WERI-Rb-1 (cell line): ENCODE results near the gene CHIC2.
A peak's percentile ranks its signal among the peaks of the same experiment; 100 is the strongest.

ENCODE experiments used
- DNase-seq: peaks from one replicate; pipeline ENCODE4 v3.0.0-alpha.2; 2020
- H3K27ac ChIP-seq: fragments of 250-450 bp; sonication (Bioruptor Pico); 2 replicates; pipeline ENCODE4 v1.5.1; 2020; ENCODE audit warnings: mild to moderate bottlenecking, moderate library complexity
- H3K27me3 ChIP-seq: fragments of 250-450 bp; sonication (Bioruptor Pico); 2 replicates; pipeline ENCODE4 v1.5.1; 2021; ENCODE audit warnings: mild to moderate bottlenecking, low read depth, moderate library complexity; ENCODE audit not compliant: insufficient read depth, severe bottlenecking
- H3K36me3 ChIP-seq: fragments of 250-450 bp; sonication (Bioruptor Pico); 2 replicates; pipeline ENCODE4 v1.5.1; 2020; ENCODE audit warnings: mild to moderate bottlenecking, moderate library complexity
- H3K4me3 ChIP-seq: 2 replicates; pipeline ENCODE4 v1.5.1; 2011; ENCODE audit warnings: low read depth, mild to moderate bottlenecking, control low read depth, low read length
- H3K9me3 ChIP-seq: fragments of 250-450 bp; sonication (Bioruptor Pico); 2 replicates; pipeline ENCODE4 v1.5.1; 2021; ENCODE audit warnings: mild to moderate bottlenecking, moderate library complexity; ENCODE audit not compliant: severe bottlenecking
- CTCF ChIP-seq: IDR thresholded peaks from 2 replicates; pipeline ENCODE4 v1.5.1; 2011; ENCODE audit warnings: low read depth, mild to moderate bottlenecking, control low read depth, inconsistent platforms, low read length

The CHIC2 gene

GRCh38 chr4:54099748-54100574 lies 35.6 kb upstream of the CHIC2 start, which contains the start of gene GSX2:
Gene GSX2 (plus strand): TSS chr4:54100163. CDS start chr4:54100345, 182 bp downstream.
- H3K9me3 ChIP-seq, result no peaks in the 10 kb centered on the region
- TF ChIP-seq CTCF, result no peak
- peak within 1 kb of the TSS; percentile 21 for H3K4me3 ChIP-seq
- DNase-seq, result no peak
- H3K27me3 ChIP-seq, result peaks cover 97% of the 10 kb centered on the region
- no peaks in the 10 kb centered on the region for H3K36me3 ChIP-seq
- H3K27ac ChIP-seq, result no peak within 1 kb of the TSS

GRCh38 chr4:54099287-54099747 lies 34.9 kb upstream of the CHIC2 start:
- Histone ChIP-seq H3K27me3 (peaks cover 97% of the 10 kb centered on the region), H3K27ac (no peak overlapping the region), H3K4me3 (no peak overlapping the region), H3K36me3 (no peaks in the 10 kb centered on the region), H3K9me3 (no peaks in the 10 kb centered on the region)
- no peak for TF ChIP-seq CTCF
- DNase-seq, result no peak

GRCh38 chr4:54098375-54098774 lies 34.0 kb upstream of the CHIC2 start:
- H3K36me3 ChIP-seq, result no peaks in the 10 kb centered on the region

GRCh38 chr4:54097152-54097551 lies 32.7 kb upstream of the CHIC2 start:
- TF ChIP-seq CTCF, result no peak
- Histone ChIP-seq H3K36me3 (no peaks in the 10 kb centered on the region), H3K27ac (no peak overlapping the region), H3K4me3 (no peak overlapping the region), H3K27me3 (peaks cover 99% of the 10 kb centered on the region), H3K9me3 (no peaks in the 10 kb centered on the region)
- DNase-seq, result no peak

More at GRCh38 chr4:54098375-54098774, 34.0 kb upstream of the CHIC2 start:
- no peak overlapping the region for H3K27ac ChIP-seq
- no peak for TF ChIP-seq CTCF
- no peaks in the 10 kb centered on the region for H3K9me3 ChIP-seq
- no peak overlapping the region for H3K4me3 ChIP-seq
- no peak for DNase-seq
- H3K27me3 ChIP-seq, result peaks cover 99% of the 10 kb centered on the region

DNA sequence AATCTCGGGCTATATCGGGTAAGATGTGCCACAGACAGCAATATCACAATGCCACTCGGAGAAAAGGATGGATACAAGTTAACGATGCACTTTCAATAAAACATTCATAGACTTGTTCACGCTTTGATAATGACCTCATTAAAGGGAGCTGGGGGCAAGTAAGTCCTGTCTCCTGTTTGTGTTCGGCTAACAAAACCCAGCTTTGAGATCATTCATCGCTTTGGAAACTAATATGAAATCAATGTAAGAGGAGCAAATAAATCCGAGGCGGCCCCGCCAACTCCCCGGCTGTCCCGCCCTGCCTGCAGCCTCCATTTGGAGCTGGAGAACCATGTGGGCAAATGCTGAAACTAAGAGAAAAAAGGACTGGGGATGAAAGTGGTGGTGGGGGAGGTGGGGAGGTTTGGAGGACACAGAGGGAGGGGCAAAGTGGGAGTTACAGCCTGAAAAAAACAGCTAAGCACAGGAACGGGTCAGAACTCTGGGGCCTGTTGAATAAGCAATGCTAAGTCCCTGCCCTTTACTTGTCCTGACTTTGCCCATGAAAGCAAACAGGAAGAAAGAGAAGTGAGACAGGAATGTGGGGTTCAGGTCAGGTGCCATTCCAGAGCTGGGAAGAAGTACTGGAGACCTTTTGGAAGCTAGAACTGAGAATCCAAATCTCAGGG lies 32.0 kb upstream of the CHIC2 start:
- Histone ChIP-seq H3K27me3 (peaks cover 99% of the 10 kb centered on the region), H3K27ac (no peak overlapping the region), H3K4me3 (no peak overlapping the region), H3K36me3 (no peaks in the 10 kb centered on the region), H3K9me3 (no peaks in the 10 kb centered on the region)
- no peak for TF ChIP-seq CTCF
- no peak for DNase-seq
